Astrocyte (in vitro differentiated cells and primary cell): ENCODE data around the gene EPHB4. TPM values are rescaled to one million over a fixed set of nuclear protein-coding genes. Genes with fewer than 3 reads are reported as not detected.

Experiments used
- DNase-seq: peaks from one replicate; pipeline ENCODE4 v3.0.0-alpha.2; 2010; ENCODE audit warnings: low read depth
- FAIRE-seq: peaks from 2 replicates; lab custom pipeline; 2011; peaks lifted over from hg19 to GRCh38; lab: Jason Lieb, UNC
- H2AFZ ChIP-seq: 2 replicates; pipeline ENCODE4 v1.6.0; 2012; ENCODE audit warnings: low read depth, low read length, inconsistent platforms
- H3K27ac ChIP-seq: 2 replicates; pipeline ENCODE4 v1.5.1; 2011; ENCODE audit warnings: low read depth, low read length, inconsistent platforms
- H3K27me3 ChIP-seq: 2 replicates; pipeline ENCODE4 v1.6.0; 2011; ENCODE audit warnings: low read length, inconsistent platforms; ENCODE audit not compliant: insufficient read depth
- H3K36me3 ChIP-seq: 2 replicates; pipeline ENCODE4 v1.5.1; 2011; ENCODE audit warnings: low read length, inconsistent platforms; ENCODE audit not compliant: insufficient read depth
- H3K4me1 ChIP-seq: 2 replicates; pipeline ENCODE4 v1.5.1; 2011; ENCODE audit warnings: low read length, inconsistent platforms; ENCODE audit not compliant: insufficient read depth
- H3K4me2 ChIP-seq: 2 replicates; pipeline ENCODE4 v1.6.0; 2012; ENCODE audit warnings: low read length, inconsistent platforms
- H3K4me3 ChIP-seq: 2 replicates; pipeline ENCODE4 v1.5.1; 2011; ENCODE audit warnings: low read depth, mild to moderate bottlenecking, low read length, inconsistent platforms; ENCODE audit not compliant: insufficient read depth
- H3K79me2 ChIP-seq: 2 replicates; pipeline ENCODE4 v1.6.0; 2012; ENCODE audit warnings: mild to moderate bottlenecking, low read length, inconsistent platforms; ENCODE audit not compliant: insufficient read depth
- H3K9ac ChIP-seq: 2 replicates; pipeline ENCODE4 v1.6.0; 2012; ENCODE audit warnings: mild to moderate bottlenecking, low read length, inconsistent platforms
- H3K9me3 ChIP-seq: 2 replicates; pipeline ENCODE4 v1.5.1; 2012; ENCODE audit warnings: low read depth, mild to moderate bottlenecking, low read length, inconsistent platforms; ENCODE audit not compliant: insufficient read depth
- H4K20me1 ChIP-seq: 2 replicates; pipeline ENCODE4 v1.6.0; 2012; ENCODE audit warnings: low read length, inconsistent platforms; ENCODE audit not compliant: insufficient read depth
- H3K27ac Mint-ChIP-seq: one replicate; pipeline ENCODE4 v1.8.0; 2021; ENCODE audit warnings: mild to moderate bottlenecking, mixed read lengths; ENCODE audit not compliant: unreplicated experiment
- H3K27me3 Mint-ChIP-seq: one replicate; pipeline ENCODE4 v1.8.0; 2021; ENCODE audit warnings: low read depth, mixed read lengths; ENCODE audit not compliant: unreplicated experiment
- H3K36me3 Mint-ChIP-seq: one replicate; pipeline ENCODE4 v1.8.0; 2021; ENCODE audit warnings: low read depth, mixed read lengths; ENCODE audit not compliant: unreplicated experiment
- H3K4me1 Mint-ChIP-seq: one replicate; pipeline ENCODE4 v1.8.0; 2021; ENCODE audit warnings: low read depth, mixed read lengths; ENCODE audit not compliant: unreplicated experiment
- H3K4me3 Mint-ChIP-seq: one replicate; pipeline ENCODE4 v1.8.0; 2021; ENCODE audit warnings: mild to moderate bottlenecking, moderate library complexity, mixed read lengths; ENCODE audit not compliant: unreplicated experiment
- H3K9me3 Mint-ChIP-seq: one replicate; pipeline ENCODE4 v1.8.0; 2021; ENCODE audit warnings: mild to moderate bottlenecking, mixed read lengths; ENCODE audit not compliant: unreplicated experiment
- CTCF ChIP-seq: IDR thresholded peaks from 2 replicates; pipeline ENCODE4 v1.5.1; 2011; ENCODE audit warnings: low read depth, mild to moderate bottlenecking, inconsistent platforms, low read length, moderate library complexity; ENCODE audit not compliant: insufficient read depth
- EZH2 ChIP-seq: IDR thresholded peaks from 2 replicates; pipeline ENCODE4 v1.6.1; 2012; ENCODE audit warnings: mild to moderate bottlenecking, low read length, inconsistent platforms; ENCODE audit not compliant: insufficient read depth
- total RNA-seq: library from RNA; stranded (reverse); gene quantifications from 2 replicates; pipeline ENCODE4 v1.2.1, GENCODE V29; 2021

The EPHB4 gene
- total RNA-seq, 1 donor from 2014 or later = 73.6 TPM

GRCh38 chr7:100791881-100792666 lies 35.2 kb downstream of the EPHB4 start:
- no peak for DNase-seq
- Histone ChIP-seq H3K36me3 (no peaks in the 10 kb centered on the region), H3K4me3 (no peak overlapping the region), H3K4me1 (peaks cover 4% of the 10 kb centered on the region), H3K27me3 (no peaks in the 10 kb centered on the region), H3K79me2 (no peaks in the 10 kb centered on the region), H4K20me1 (no peaks in the 10 kb centered on the region), H3K4me2 (no peak overlapping the region), H3K27ac (no peak overlapping the region), H3K9me3 (no peaks in the 10 kb centered on the region), H3K9ac (no peak overlapping the region), H2AFZ (no peak overlapping the region)
- no peak for FAIRE-seq
- H3K36me3 Mint-ChIP-seq = no peaks in the 10 kb centered on the region
- no peak for TF ChIP-seq EZH2
- TF ChIP-seq CTCF = no peak
- H3K4me3 Mint-ChIP-seq = no peak overlapping the region
- H3K4me1 Mint-ChIP-seq = no peaks in the 10 kb centered on the region
- H3K27me3 Mint-ChIP-seq = peaks cover 23% of the 10 kb centered on the region
- no peaks in the 10 kb centered on the region for H3K9me3 Mint-ChIP-seq
- H3K27ac Mint-ChIP-seq = no peak overlapping the region

DNA sequence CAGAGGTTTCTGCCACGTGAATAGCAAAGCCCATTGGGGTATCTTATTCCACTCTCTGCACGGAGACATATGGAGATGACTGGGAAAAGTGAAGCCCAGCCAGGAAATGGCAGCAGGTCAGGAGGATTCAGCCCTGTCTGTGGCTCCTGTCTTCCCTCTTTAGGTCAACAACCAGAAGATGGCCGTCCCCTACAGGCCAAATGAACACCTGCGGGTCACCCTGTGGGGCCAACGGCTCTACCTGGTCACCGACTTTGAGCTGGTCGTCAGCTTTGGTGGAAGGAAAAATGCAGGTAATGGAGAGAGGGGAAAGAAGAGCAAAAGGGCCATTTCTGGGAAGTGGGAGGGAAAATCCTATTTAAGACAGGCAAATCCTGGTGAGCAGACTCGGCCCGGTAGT lies 38.3 kb downstream of the EPHB4 start:
- no peak overlapping the region for H3K27ac Mint-ChIP-seq
- Histone ChIP-seq H2AFZ (no peak overlapping the region), H3K36me3 (no peaks in the 10 kb centered on the region), H3K9me3 (no peaks in the 10 kb centered on the region), H3K27me3 (peaks cover 3% of the 10 kb centered on the region), H3K4me3 (no peak overlapping the region), H4K20me1 (no peaks in the 10 kb centered on the region), H3K9ac (no peak overlapping the region), H3K4me1 (peaks cover under 1% of the 10 kb centered on the region), H3K27ac (no peak overlapping the region), H3K4me2 (no peak overlapping the region), H3K79me2 (no peaks in the 10 kb centered on the region)
- DNase-seq (no peak), FAIRE-seq (no peak)
- peaks cover 28% of the 10 kb centered on the region for H3K27me3 Mint-ChIP-seq
- no peak for TF ChIP-seq EZH2
- no peak for TF ChIP-seq CTCF
- no peaks in the 10 kb centered on the region for H3K36me3 Mint-ChIP-seq
- no peaks in the 10 kb centered on the region for H3K4me1 Mint-ChIP-seq
- no peaks in the 10 kb centered on the region for H3K9me3 Mint-ChIP-seq
- no peak overlapping the region for H3K4me3 Mint-ChIP-seq

DNA sequence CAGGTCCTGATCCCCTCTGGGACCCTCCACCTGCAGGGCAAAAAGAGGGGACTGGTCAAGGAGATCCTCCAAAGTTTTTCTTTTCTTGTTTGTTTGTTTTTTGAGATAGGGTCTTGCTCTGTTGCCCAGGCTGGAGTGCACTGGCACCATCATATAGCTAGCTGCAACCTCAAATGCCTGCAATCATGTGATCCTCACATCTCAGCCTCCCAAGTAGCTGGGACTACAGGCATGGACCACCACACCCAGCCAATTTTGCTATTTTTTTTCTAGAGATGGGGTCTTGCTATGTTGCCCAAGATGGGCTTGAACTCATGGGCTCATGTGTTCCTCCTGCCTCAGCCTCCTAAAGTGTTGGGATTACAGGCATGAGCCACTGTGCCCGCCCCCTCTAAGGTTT lies 41.0 kb downstream of the EPHB4 start:
- H2AFZ ChIP-seq = no peak overlapping the region
- H3K36me3 Mint-ChIP-seq = no peaks in the 10 kb centered on the region
- no peaks in the 10 kb centered on the region for H3K4me1 Mint-ChIP-seq
- peaks cover 31% of the 10 kb centered on the region for H3K27me3 Mint-ChIP-seq
- no peak overlapping the region for H3K9ac ChIP-seq
- FAIRE-seq (no peak), DNase-seq (no peak)
- no peaks in the 10 kb centered on the region for H3K4me1 ChIP-seq
- H3K9me3 Mint-ChIP-seq = no peaks in the 10 kb centered on the region
- no peaks in the 10 kb centered on the region for H3K9me3 ChIP-seq
- no peak overlapping the region for H3K4me2 ChIP-seq
- no peak overlapping the region for H3K4me3 Mint-ChIP-seq
- H3K27ac ChIP-seq = no peak overlapping the region
- TF ChIP-seq EZH2 (no peak), CTCF (no peak)
- no peaks in the 10 kb centered on the region for H3K36me3 ChIP-seq
- peaks cover 3% of the 10 kb centered on the region for H3K27me3 ChIP-seq
- H3K4me3 ChIP-seq = no peak overlapping the region
- H4K20me1 ChIP-seq = no peaks in the 10 kb centered on the region
- no peak overlapping the region for H3K27ac Mint-ChIP-seq
- H3K79me2 ChIP-seq = no peaks in the 10 kb centered on the region
